HG02759 (cell line): ENCODE results near the gene AHCTF1.
A peak's percentile ranks its signal among the peaks of the same experiment; 100 is the strongest.
"Not testable (repeated sequence)": the region's sequence is repeated elsewhere in the genome, so short reads cannot be mapped to it uniquely, and the experiment has no call there.

Experiments used
- ATAC-seq: cut with Tn5 transposase; IDR thresholded peaks from one replicate; pipeline ENCODE4 v1.9.1; 2021; ENCODE audit warnings: mild to moderate bottlenecking, moderate library complexity; ENCODE audit not compliant: unreplicated experiment

Gene AHCTF1

GRCh38 chr1:246843876-246844275 lies 87.9 kb downstream of the AHCTF1 start:
- no peak for ATAC-seq

- ATAC-seq: not testable (repeated sequence)
Observed at GRCh38 chr1:246840761-246841160, 91.0 kb downstream of the AHCTF1 start.

DNA sequence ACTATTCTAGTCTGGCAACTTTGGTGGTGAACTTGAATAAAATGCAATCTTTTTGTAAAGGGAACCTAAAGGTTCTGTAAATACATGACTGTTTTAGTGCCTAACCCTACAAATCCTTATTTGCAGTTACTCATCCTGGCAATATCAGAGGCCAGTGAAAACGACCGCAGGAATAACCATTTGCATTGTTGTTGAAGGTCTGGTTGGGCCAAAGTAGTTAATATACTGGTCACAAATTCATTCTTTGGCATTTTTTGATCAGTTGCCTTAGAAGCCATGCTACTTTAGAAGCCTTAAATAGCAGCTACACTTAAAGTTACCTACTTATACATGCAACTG lies 93.7 kb downstream of the AHCTF1 start:
- no peak for ATAC-seq

- peak; percentile 56 for ATAC-seq
Observed at GRCh38 chr1:246837418-246838117, 94.2 kb downstream of the AHCTF1 start.

GRCh38 chr1:246836209-246836966 lies 95.4 kb downstream of the AHCTF1 start:
- ATAC-seq: no peak

- ATAC-seq: no peak
Observed at GRCh38 chr1:246831543-246831942, 100.2 kb downstream of the AHCTF1 start.

DNA sequence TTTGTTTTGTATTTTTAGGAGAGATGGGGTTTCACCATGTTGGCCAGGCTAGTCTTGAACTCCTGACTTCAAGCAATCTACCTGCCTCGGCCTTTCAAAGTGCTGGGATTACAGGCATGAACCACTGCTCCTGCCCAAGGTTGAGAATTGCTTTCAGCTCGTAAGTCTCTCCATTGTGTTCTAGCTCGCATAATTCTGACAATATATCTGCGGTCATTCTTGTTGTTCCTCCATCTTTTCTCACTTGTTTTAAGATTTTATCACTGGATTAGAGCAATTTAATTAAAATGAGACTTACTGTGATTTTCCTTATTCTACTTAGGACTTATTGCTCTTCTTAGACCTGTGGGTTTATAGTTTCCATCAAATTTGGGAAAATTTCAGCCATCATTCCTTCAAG lies 102.9 kb downstream of the AHCTF1 start:
- no peak for ATAC-seq

- ATAC-seq: no peak
Observed at GRCh38 chr1:246827396-246827795, 104.4 kb downstream of the AHCTF1 start.

- no peak for ATAC-seq
Observed at GRCh38 chr1:246825557-246826175, 106.1 kb downstream of the AHCTF1 start.

GRCh38 chr1:246824541-246824940 lies 107.2 kb downstream of the AHCTF1 start:
- ATAC-seq: no peak

DNA sequence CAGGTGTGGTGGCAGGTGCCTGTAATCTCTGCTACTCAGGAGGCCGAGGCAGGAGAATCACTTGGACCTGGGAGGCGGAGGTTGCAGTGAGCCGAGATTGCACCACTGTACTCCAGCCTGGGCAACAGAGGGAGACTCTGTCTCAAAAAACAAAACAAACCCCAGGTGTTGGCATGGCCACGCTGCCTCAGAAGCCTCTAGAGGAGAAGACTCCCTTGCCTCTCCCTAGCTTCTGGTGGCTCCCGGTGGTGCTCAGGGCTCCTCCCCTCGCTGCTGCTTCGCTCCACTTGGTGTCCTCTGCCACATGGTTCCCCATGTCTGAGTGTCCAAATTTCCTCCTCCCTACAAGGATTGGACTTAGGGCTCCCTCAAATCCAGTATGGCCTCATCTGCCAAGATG lies 109.6 kb downstream of the AHCTF1 start:
- not testable (repeated sequence) for ATAC-seq

DNA sequence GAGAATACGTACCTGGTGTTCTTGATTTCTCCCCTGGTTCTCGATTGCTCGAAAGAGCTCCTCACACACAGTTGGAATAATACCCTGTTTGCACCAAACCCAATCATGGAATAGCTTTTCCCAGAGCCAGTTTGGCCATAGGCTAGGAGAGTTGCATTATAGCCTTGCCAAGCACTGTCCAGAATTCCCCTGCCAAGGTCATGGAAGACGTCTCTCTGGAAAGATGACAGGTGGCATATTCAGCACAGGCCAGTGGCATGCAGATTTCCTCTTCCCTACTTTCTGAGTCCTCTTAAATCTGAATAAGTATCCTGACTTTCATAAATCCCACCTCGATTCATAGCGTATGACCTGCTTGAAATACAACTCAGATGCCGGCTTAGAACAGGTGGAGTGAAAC lies 111.1 kb downstream of the AHCTF1 start:
- no peak for ATAC-seq

DNA sequence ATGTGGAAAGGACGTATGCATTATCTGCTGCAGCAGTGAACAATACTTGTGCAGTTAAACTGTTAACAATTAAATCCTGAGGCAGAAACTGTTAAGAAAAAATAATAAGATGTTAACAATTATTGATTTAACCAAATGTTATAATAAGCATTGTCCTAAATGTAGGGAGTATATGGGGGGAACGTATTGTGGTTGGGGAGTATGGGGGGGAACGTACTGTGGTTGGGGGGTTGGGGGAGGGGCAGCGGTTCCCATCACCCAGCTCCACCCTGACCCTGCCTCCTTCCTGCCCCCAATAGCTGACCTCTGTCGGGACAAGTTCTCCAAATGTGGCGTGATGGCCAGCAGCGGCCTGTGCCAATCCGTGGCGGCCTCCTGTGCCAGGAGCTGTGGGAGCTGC lies 114.0 kb downstream of the AHCTF1 start:
- ATAC-seq: not testable (repeated sequence)

- ATAC-seq: no peak
Observed at GRCh38 chr1:246815693-246816270, 116.0 kb downstream of the AHCTF1 start.

DNA sequence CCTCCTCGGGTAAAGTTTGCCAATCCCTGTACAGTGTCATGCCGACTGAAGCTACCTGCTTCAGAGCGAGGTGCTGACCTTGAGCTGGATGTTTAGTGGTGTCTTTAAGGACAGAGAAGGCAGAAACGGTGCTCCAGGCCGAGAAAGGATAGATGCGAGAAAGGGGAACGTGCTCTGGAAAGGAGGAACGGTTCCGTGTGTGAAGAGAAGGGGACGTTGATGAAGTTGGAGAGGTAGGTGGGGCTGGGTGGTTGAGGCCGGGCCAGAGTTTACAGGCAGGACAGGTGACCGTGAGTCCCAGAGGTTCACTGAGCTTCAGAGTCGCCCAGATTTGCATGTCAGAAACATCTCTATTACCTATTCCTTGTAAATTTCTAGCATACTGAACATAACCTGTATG lies 116.9 kb downstream of the AHCTF1 start:
- ATAC-seq: no peak

DNA sequence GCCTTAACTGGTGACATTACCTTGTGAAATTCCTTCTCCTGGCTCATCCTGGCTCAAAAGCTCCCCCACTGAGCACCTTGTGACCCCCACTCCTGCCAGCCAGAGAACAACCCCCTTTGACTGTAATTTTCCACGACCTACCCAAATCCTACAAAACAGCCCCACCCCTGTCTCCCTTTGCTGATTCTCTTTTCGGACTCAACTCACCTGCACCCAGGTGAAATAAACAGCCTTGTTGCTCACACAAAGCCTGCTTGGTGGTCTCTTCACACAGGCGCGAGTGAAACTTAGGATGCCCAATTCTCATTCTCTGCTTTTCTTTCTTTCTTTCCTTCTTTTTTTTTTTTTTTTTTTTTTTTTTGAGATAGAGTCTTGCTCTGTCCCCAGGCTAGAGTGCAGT lies 118.4 kb downstream of the AHCTF1 start:
- not testable (repeated sequence) for ATAC-seq

GRCh38 chr1:246811985-246812384 lies 119.8 kb downstream of the AHCTF1 start:
- no peak for ATAC-seq

DNA sequence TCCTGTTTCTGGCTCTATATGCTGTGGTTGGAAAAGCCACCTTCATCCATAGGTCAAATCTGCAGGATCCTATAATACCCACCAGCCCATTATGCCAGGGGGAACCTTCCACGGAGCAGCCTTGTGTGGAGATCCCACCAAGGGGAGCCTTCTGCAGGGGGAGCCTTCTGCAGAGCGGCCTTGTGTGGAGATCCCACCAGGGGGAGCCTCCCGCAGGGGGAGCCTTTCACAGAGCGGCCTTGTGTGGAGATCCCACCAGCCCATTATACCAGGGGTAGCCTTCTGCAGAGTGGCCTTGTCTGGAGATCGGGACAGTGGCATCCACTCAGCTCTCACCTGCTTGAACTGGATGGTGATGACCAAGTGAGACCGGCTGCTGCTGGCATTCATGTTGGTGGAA lies 122.3 kb downstream of the AHCTF1 start:
- no peak for ATAC-seq

- no peak for ATAC-seq
Observed at GRCh38 chr1:246805135-246805716, 126.5 kb downstream of the AHCTF1 start.

- ATAC-seq: no peak
Observed at GRCh38 chr1:246803883-246804282, 127.9 kb downstream of the AHCTF1 start.

DNA sequence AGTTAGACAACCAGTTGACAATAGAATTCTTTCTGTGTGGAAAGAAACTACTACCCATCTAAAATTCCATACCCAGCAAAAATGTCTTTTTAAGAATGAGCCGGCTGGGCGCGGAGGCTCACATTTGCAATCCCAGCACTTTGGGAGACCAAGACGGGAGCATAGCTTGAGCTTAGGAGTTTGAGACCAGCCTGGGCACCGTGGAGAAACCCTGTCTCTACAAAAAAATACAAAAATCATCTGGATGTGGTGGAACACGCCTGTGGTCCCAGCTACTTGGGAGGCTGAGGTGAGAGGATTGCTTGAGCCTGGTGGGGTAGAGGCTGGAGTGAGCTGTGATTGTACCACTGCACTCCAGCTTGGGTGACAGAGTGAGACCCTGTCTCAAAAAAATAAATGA lies 128.4 kb downstream of the AHCTF1 start:
- ATAC-seq: no peak
